Measurements from ENCODE around the gene CA12. TPM values are rescaled to one million over a fixed set of nuclear protein-coding genes. Genes with fewer than 3 reads are reported as not detected.

Gene CA12
- total and polyA plus RNA-seq, 2 donors (not counting 3 experiments of a cell fraction or from before 2014, with no cell fraction given), result 1.1 to 5.9 TPM

GRCh38 chr15:63294359-63294758 is 87.3 kb downstream of the CA12 start:
- dilution Hi-C loops (cut with MboI; ENCODE audit: extremely low pct_ligation_motif_present, low sequenced_read_pairs) (no loop called here), intact Hi-C loops (cut with micrococcal nuclease) (no loop called here)
- Histone ChIP-seq H3K4me2 (ENCODE audit: insufficient read depth, low read length) (no peak overlapping the region), H3K4me3 (replicated peaks in 1 of 3; ENCODE audit: insufficient read depth in 1 of 3, low read depth in 1 of 3, low read length in 3 of 3) (no peak overlapping the region), H3K27me3 (ENCODE audit: control insufficient read depth in 2 of 2, insufficient read depth in 2 of 2, low read length in 2 of 2) (no peaks in the 10 kb centered on the region), H3K4me1 (ENCODE audit: control insufficient read depth, extremely low read depth, insufficient read depth, low read length) (peaks cover 22% of the 10 kb centered on the region), H3K9me3 (replicated peaks; ENCODE audit: control insufficient read depth, insufficient read depth, low read length) (no peaks in the 10 kb centered on the region), H3K27ac (ENCODE audit: insufficient read depth, low read depth, low read length) (no peak overlapping the region), H3K9me1 (replicated peaks; ENCODE audit: control insufficient read depth, extremely low read depth, insufficient read depth, low read length) (no peaks in the 10 kb centered on the region), H3K79me2 (ENCODE audit: control insufficient read depth, insufficient read depth, low read length) (no peaks in the 10 kb centered on the region), H3K9ac (replicated peaks; ENCODE audit: extremely low read depth, insufficient read depth, low read length) (no peak overlapping the region), H2AFZ (ENCODE audit: low read depth, low read length) (no peak overlapping the region), H4K20me1 (replicated peaks; ENCODE audit: control insufficient read depth, extremely low read depth, insufficient read depth, low read length) (no peaks in the 10 kb centered on the region), H3K36me3 (ENCODE audit: control insufficient read depth in 2 of 2, extremely low read depth in 1 of 2, insufficient read depth in 2 of 2, low read length in 2 of 2) (no peaks in the 10 kb centered on the region)
- ChIA-PET POLR2A (no interaction called here), CTCF (interaction anchor here (1.2 to 2.6 kb wide), 3 partner anchors 108 to 110 kb away, joined by 3 to 15 read pairs (median 4); no protein-coding TSS in a partner anchor)
- FAIRE-seq, result no peak
- no TSS peak for BruUV-seq (replicated peaks)
- no peak for DNase-seq (ENCODE audit: low read depth, low spot score)
- TF ChIP-seq JUN (IDR thresholded peaks at IDR 0.05; ENCODE audit: borderline replicate concordance, insufficient read depth, insufficient read length, low read depth), result no peak
- TF ChIP-seq POLR2A (IDR thresholded peaks at IDR 0.05; ENCODE audit: low read depth, low read length), result no peak
- no peak for TF ChIP-seq GATA2 (IDR thresholded peaks at IDR 0.05; ENCODE audit: insufficient read depth, insufficient read length, low read depth, low read length)
- TF ChIP-seq POLR2AphosphoS5 (IDR thresholded peaks at IDR 0.05; ENCODE audit: insufficient read depth, low read depth, low read length), result no peak
- TF ChIP-seq FOS (IDR thresholded peaks at IDR 0.05; ENCODE audit: borderline replicate concordance, insufficient read depth, low read length), result no peak
- no peak for TF ChIP-seq MYC (IDR thresholded peaks at IDR 0.05; ENCODE audit: low read depth, low read length)
- TF ChIP-seq, protein P1, sequence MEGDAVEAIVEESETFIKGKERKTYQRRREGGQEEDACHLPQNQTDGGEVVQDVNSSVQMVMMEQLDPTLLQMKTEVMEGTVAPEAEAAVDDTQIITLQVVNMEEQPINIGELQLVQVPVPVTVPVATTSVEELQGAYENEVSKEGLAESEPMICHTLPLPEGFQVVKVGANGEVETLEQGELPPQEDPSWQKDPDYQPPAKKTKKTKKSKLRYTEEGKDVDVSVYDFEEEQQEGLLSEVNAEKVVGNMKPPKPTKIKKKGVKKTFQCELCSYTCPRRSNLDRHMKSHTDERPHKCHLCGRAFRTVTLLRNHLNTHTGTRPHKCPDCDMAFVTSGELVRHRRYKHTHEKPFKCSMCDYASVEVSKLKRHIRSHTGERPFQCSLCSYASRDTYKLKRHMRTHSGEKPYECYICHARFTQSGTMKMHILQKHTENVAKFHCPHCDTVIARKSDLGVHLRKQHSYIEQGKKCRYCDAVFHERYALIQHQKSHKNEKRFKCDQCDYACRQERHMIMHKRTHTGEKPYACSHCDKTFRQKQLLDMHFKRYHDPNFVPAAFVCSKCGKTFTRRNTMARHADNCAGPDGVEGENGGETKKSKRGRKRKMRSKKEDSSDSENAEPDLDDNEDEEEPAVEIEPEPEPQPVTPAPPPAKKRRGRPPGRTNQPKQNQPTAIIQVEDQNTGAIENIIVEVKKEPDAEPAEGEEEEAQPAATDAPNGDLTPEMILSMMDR (IDR thresholded peaks at IDR 0.05; ENCODE audit: extremely low read depth in 1 of 2, insufficient read depth in 1 of 2, low read depth in 1 of 2, low read length in 2 of 2), result no peak
- no peak for TF ChIP-seq MAX (IDR thresholded peaks at IDR 0.05; ENCODE audit: insufficient read depth, insufficient read length)

Data from endothelial cell of umbilical vein (primary cell).